Esophagus mucosa (tissue), 1 donor: ENCODE data around the gene ISCU. TPM values are rescaled to one million over a fixed set of nuclear protein-coding genes. Genes with fewer than 3 reads are reported as not detected.
"Not testable (repeated sequence)": the region's sequence is repeated elsewhere in the genome, so short reads cannot be mapped to it uniquely, and the experiment has no call there.

ENCODE experiments used
- ATAC-seq: fragments of 200-7000 bp; cut with Tn5 transposase; one replicate; pipeline ENCODE4 v1.9.1; 2020
- total RNA-seq: library from RNA; stranded (reverse); gene quantifications from one replicate; pipeline ENCODE4 v1.2.4, GENCODE V29; 2023
- donor health status: DM: yes; HTN: yes; CAD: no.

Gene ISCU
- total RNA-seq, 1 donor from 2014 or later, result 51.2 TPM

GRCh38 chr12:108605690-108606406 lies 43.5 kb downstream of the ISCU start:
- no peak for ATAC-seq

GRCh38 chr12:108606492-108606891 lies 44.1 kb downstream of the ISCU start:
- no peak for ATAC-seq

- no peak for ATAC-seq
These were observed 45.7 kb downstream of the ISCU start for GRCh38 chr12:108607981-108608600.

GRCh38 chr12:108608616-108609015 lies 46.2 kb downstream of the ISCU start:
- no peak for ATAC-seq

GRCh38 chr12:108609537-108610335 lies 47.3 kb downstream of the ISCU start:
- ATAC-seq, result no peak

GRCh38 chr12:108610336-108610815 lies 48.0 kb downstream of the ISCU start:
- ATAC-seq, result no peak

- ATAC-seq, result no peak
These were observed 48.6 kb downstream of the ISCU start for GRCh38 chr12:108610856-108611605.

GRCh38 chr12:108611884-108612415 lies 49.6 kb downstream of the ISCU start:
- peak; percentile 23 for ATAC-seq

- no peak for ATAC-seq
These were observed 50.4 kb downstream of the ISCU start for GRCh38 chr12:108612788-108613282.

GRCh38 chr12:108613548-108613947 lies 51.2 kb downstream of the ISCU start:
- ATAC-seq, result no peak

- ATAC-seq, result no peak
These were observed 51.6 kb downstream of the ISCU start for GRCh38 chr12:108614041-108614440.

GRCh38 chr12:108614639-108615038 lies 52.2 kb downstream of the ISCU start:
- ATAC-seq, result no peak

- no peak for ATAC-seq
These were observed 53.5 kb downstream of the ISCU start for GRCh38 chr12:108615918-108616317.

- ATAC-seq, result no peak
These were observed 54.0 kb downstream of the ISCU start for GRCh38 chr12:108616359-108616758.

- peak; percentile 29 for ATAC-seq
These were observed 54.8 kb downstream of the ISCU start for GRCh38 chr12:108616941-108617858.

GRCh38 chr12:108618079-108618952 lies 55.9 kb downstream of the ISCU start:
- peak; percentile 76 for ATAC-seq

- ATAC-seq, result not testable (repeated sequence)
These were observed 56.5 kb downstream of the ISCU start for GRCh38 chr12:108618953-108619274.
